WTC11 (cell line): Measurements from ENCODE around the gene MNX1.

Source experiments
- AFF4 ChIP-seq: sonication (generic); formaldehyde crosslinking; IDR thresholded peaks from 2 replicates; pipeline ENCODE4 v1.8.1; 2023; ENCODE audit warnings: mild to moderate bottlenecking, missing genetic modification reagents, borderline replicate concordance
- CREB1 ChIP-seq: sonication (generic); formaldehyde crosslinking; IDR thresholded peaks from 2 replicates; pipeline ENCODE4 v1.8.0; 2023; ENCODE audit warnings: mild to moderate bottlenecking, missing genetic modification reagents
- CTCF ChIP-seq: fragments of 200-600 bp; IDR thresholded peaks from 2 replicates; pipeline ENCODE4 v1.8.0; 2022; ENCODE audit warnings: antibody characterized with exemption
- ESRRA ChIP-seq: sonication (generic); formaldehyde crosslinking; IDR thresholded peaks from 2 replicates; pipeline ENCODE4 v1.8.1; 2022; ENCODE audit warnings: mild to moderate bottlenecking, missing genetic modification reagents, borderline replicate concordance
- FOXP1 ChIP-seq: sonication (generic); formaldehyde crosslinking; IDR thresholded peaks from 2 replicates; pipeline ENCODE4 v1.8.0; 2022; ENCODE audit warnings: missing genetic modification reagents, mild to moderate bottlenecking, moderate library complexity, borderline replicate concordance
- KAT7 ChIP-seq: sonication (generic); formaldehyde crosslinking; IDR thresholded peaks from 2 replicates; pipeline ENCODE4 v1.8.1; 2023; ENCODE audit warnings: missing genetic modification reagents, mild to moderate bottlenecking, borderline replicate concordance
- MAX ChIP-seq: sonication (generic); formaldehyde crosslinking; IDR thresholded peaks from 2 replicates; pipeline ENCODE4 v1.8.0; 2022; ENCODE audit warnings: mild to moderate bottlenecking, missing genetic modification reagents
- TCF7 ChIP-seq: sonication (generic); formaldehyde crosslinking; IDR thresholded peaks from 2 replicates; pipeline ENCODE4 v1.8.0; 2022; ENCODE audit warnings: mild to moderate bottlenecking, low read depth, missing genetic modification reagents, moderate library complexity
- USF2 ChIP-seq: sonication (generic); formaldehyde crosslinking; IDR thresholded peaks from 2 replicates; pipeline ENCODE4 v1.8.1; 2023; ENCODE audit warnings: mild to moderate bottlenecking, missing genetic modification reagents, moderate library complexity

GRCh38 chr7:156962145-156962544 is 48.3 kb downstream of the MNX1 start:
- TF ChIP-seq CTCF (no peak), FOXP1 (CRISPR knock-in tag) (no peak), MAX (no peak), CREB1 (CRISPR knock-in tag) (no peak), TCF7 (CRISPR knock-in tag) (no peak), KAT7 (CRISPR knock-in tag) (no peak), ESRRA (CRISPR knock-in tag) (no peak), AFF4 (CRISPR knock-in tag) (no peak), USF2 (CRISPR knock-in tag) (no peak)
